Measurements from ENCODE around the gene RBMS1. TPM values are rescaled to one million over a fixed set of nuclear protein-coding genes. Genes with fewer than 3 reads are reported as not detected.

Gene RBMS1
- total and polyA plus RNA-seq, 2 experiments from 2014 or later: 55.5 to 94.8 TPM

- Histone ChIP-seq H3K4me1 (ENCODE audit: insufficient read depth) (peaks cover 68% of the 10 kb centered on the region), H3K4me3 (no peak overlapping the region), H4K20me1 (replicated peaks; ENCODE audit: insufficient read depth) (no peaks in the 10 kb centered on the region; the same call in 1 of the 2 replicates), H3K9me2 (ENCODE audit: insufficient read depth) (no peaks in the 10 kb centered on the region), H3K79me2 (replicated peaks; ENCODE audit: insufficient read depth) (peaks cover 83% of the 10 kb centered on the region), H3F3A (replicated peaks; ENCODE audit: low read depth) (no peaks in the 10 kb centered on the region), H3K36me3 (ENCODE audit: insufficient read depth) (no peaks in the 10 kb centered on the region), H3K27me3 (ENCODE audit: insufficient read depth) (no peaks in the 10 kb centered on the region), H3K4me2 (no peak overlapping the region), H3K27ac (ENCODE audit: low read depth) (peak overlapping the region; percentile 36; the same call in 1 of the 2 replicates), H2AFZ (no peak overlapping the region)
- TF ChIP-seq ETS1 (IDR thresholded peaks at IDR 0.05) (no peak), ZNF462 (CRISPR knock-in tag; IDR thresholded peaks at IDR 0.05) (no peak), STAT1 (IDR thresholded peaks at IDR 0.05; ENCODE audit: unreplicated experiment) (no peak), CREB1 (CRISPR knock-in tag; IDR thresholded peaks at IDR 0.05; ENCODE audit: low read depth) (no peak), CTCF (conservative IDR thresholded peaks at IDR 0.05; ENCODE audit: low read depth in 2 of 2) (no peak), JUNB (IDR thresholded peaks at IDR 0.05; ENCODE audit: unreplicated experiment) (no peak), POLR2AphosphoS5 (IDR thresholded peaks at IDR 0.05; ENCODE audit: low read depth) (no peak), EZH2phosphoT487 (IDR thresholded peaks at IDR 0.05; ENCODE audit: unreplicated experiment) (no peak), ZNF331 (CRISPR knock-in tag; IDR thresholded peaks at IDR 0.05; ENCODE audit: low read depth) (no peak), ZNF114 (CRISPR knock-in tag; IDR thresholded peaks at IDR 0.05) (no peak)
- Mint-ChIP-seq H3K4me1 (peaks cover 72% of the 10 kb centered on the region), H3K27me3 (ENCODE audit: insufficient read depth, low read depth, poor library complexity) (no peaks in the 10 kb centered on the region), H3K36me3 (ENCODE audit: low read depth) (no peaks in the 10 kb centered on the region; the same call in 2 of the 3 replicates), H3K4me3 (no peak overlapping the region), H3K27ac (peak overlapping the region; percentile 42), H3K9me3 (no peaks in the 10 kb centered on the region)
- ATAC-seq: no peak
- DNase-seq (ENCODE audit: low spot score): no peak
These were observed 114.2 kb downstream of the RBMS1 start for GRCh38 chr2:160379399-160379798.

All from GM23338 (cell line).